Daoy (cell line): ENCODE measurements around the gene KIF5C. TPM values are rescaled to one million over a fixed set of nuclear protein-coding genes. Genes with fewer than 3 reads are reported as not detected.
"Not testable (repeated sequence)": the region's sequence is repeated elsewhere in the genome, so short reads cannot be mapped to it uniquely, and the experiment has no call there.

Source experiments
- DNase-seq: peaks from one replicate; pipeline ENCODE4 v3.0.0-alpha.2; 2015; ENCODE audit warnings: low read depth
- total RNA-seq: library from RNA; depleted of rRNA; stranded (reverse); fragments of >200 nt; shearing (Covaris generic); gene quantifications from 2 replicates; pipeline ENCODE4 v1.2.3, GENCODE V29; 2014; rRNA removed

Gene KIF5C
- 3.2 and 5.1 TPM in 2 replicates for total RNA-seq

- DNase-seq = peak; percentile 95
Observed at GRCh38 chr2:148874868-148875341, at the start of gene KIF5C. Gene KIF5C (plus strand): TSS chr2:148875227. CDS start chr2:148875618, 391 bp downstream.

DNA sequence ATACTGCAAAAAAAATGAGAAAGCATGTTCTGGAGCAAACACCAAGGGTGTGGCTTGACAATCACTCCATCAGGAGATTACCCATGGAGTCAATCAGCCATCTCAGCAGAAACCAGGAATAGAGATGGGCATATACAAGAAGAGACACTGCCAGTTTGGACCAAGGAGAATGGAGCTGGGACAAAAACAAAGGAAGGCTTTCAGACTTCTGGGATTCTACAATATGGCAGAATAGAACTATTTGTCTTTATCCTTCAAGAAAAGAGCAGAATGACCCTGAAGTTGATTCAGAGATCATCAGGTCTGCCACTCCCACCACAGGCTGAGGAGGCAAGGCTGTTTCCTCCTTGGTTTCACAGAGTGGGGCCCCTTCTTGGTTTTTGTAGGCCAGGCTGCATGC is 48.2 kb upstream of the KIF5C start:
- no peak for DNase-seq

- DNase-seq = no peak
Observed at GRCh38 chr2:148828941-148829340, 46.1 kb upstream of the KIF5C start.

GRCh38 chr2:148829618-148830017 is 45.4 kb upstream of the KIF5C start:
- no peak for DNase-seq

DNA sequence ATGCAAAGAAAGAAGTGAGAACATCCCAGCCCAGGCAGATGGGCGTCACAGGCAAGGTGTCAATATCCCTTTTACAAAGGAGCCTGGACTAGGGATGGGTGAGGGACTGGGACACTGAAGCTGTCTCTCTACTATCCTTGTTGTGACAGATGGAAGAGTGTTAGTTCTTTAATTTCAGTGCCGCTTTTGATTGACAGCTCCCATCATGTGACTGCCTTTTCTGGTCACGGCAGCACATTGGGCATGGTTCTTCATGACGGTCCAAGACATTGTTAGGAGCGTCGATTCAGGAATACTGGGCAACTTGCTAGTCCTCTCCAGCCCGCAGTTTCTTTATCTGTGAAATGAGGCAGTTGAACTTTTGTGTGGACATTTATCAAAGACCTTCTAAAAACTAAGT is 42.4 kb upstream of the KIF5C start:
- DNase-seq = no peak

GRCh38 chr2:148842050-148842449 is 33.0 kb upstream of the KIF5C start:
- no peak for DNase-seq

DNA sequence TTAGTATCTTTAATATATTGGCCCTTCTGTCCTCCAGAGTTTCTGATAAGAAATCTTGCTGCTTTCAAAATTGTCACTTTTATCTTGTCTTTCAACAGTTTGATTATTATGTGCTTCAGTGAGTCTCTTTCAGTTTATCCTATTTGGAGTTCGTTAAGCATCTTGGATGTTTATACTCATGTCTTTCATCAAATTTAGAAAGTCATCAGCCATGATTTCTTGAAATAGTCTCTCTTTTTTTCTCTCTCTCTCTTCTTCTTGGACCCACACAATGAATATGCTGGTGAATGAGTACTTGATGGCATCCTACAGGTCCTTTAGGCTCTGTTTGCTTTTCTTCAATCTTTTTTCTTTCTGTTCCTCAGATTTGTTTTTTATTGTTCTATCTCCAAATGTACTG is 26.9 kb upstream of the KIF5C start:
- DNase-seq = no peak

DNA sequence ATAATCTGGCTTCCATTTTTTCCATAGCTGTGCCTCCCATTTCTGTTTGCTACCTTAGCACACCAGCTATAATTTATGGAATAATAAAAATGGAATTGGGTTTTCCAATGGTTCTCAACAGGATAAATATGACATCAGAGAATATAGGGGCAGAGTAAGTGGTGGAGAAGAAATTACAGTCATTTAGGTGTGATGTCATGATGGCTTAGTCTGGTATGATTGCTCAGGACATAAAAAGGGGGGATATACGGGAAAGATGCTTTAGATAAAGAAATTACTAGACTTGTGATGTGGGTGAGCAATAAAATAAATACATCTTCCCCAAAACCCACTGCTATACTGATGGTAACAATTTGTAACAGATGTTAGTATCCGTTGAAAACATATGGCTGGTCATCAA is 21.6 kb upstream of the KIF5C start:
- DNase-seq = no peak

GRCh38 chr2:148860037-148860436 is 15.0 kb upstream of the KIF5C start:
- DNase-seq = no peak

DNA sequence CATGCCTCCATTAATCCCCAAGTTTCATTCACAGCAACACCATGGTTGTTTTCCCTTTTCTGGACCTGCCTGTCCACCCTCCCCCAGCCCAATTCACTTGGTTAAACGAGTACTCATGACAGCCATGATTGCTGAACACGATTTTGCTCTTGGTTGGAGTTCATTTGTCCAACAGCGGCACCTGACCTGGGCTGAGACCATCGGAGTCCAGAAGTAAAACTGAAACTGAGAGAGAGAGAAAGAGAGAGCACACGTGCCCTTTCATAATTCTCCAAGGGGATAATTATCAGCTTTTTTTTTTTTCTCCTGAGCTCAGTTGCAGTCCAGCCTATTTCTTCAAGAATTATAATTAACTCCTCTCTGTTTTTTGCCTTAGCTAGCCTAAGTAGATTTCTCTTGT is 13.7 kb upstream of the KIF5C start:
- DNase-seq = no peak

GRCh38 chr2:148862478-148862877 is 12.5 kb upstream of the KIF5C start:
- DNase-seq = not testable (repeated sequence)

GRCh38 chr2:148865512-148865911 is 9.5 kb upstream of the KIF5C start:
- no peak for DNase-seq

DNA sequence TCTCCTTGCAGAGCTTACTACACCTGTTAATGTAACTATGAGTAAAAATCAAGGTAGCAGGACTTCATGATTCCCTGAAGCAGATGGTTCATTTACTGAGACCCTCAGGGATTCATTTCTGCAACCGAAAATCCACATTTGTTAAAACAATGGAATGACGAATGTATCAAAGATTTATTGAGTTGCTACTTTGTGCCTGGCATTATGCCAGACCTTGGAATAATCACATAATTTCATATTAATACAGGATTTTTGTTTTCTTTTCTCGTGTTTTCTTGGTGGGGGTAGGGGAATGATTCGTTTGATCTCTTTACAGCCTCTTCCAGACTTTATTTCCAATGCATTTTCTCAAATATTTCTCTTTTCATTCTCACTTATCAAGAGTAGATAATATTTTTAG is 8.9 kb upstream of the KIF5C start:
- DNase-seq = no peak

GRCh38 chr2:148867079-148867769 is 7.8 kb upstream of the KIF5C start:
- no peak for DNase-seq

DNA sequence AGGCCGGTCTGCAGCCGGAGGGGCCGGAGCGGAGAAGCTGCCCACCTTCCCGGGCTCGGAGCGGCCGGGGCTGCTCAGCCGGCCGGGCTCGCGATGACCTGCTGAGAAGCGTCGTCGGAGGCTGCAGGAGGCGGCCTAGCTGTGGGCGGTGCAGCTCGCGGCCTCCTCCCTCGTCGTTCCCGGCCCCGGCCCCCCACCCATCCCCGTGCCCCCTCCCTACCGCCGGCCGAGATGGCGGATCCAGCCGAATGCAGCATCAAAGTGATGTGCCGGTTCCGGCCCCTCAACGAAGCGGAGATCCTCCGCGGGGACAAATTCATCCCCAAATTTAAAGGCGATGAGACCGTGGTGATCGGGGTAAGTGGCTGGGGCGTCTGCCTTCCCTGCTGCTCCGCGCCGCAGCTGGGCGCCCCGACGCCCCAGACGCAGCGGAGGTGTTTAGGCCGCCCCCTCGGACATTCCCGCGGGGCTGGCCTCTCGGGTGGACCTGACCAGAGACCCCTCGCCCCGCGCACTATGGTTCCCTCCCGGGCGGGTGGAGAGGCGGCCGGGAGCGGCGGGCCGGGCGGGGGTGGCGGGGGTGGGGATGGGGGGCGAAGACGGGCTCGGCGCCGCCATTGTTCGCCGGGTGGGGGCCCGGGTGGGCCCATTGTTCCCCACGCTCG is 492 bp downstream of the KIF5C start:
- peak; percentile 27 for DNase-seq

GRCh38 chr2:148876202-148876594 is 1.2 kb downstream of the KIF5C start:
- no peak for DNase-seq

DNA sequence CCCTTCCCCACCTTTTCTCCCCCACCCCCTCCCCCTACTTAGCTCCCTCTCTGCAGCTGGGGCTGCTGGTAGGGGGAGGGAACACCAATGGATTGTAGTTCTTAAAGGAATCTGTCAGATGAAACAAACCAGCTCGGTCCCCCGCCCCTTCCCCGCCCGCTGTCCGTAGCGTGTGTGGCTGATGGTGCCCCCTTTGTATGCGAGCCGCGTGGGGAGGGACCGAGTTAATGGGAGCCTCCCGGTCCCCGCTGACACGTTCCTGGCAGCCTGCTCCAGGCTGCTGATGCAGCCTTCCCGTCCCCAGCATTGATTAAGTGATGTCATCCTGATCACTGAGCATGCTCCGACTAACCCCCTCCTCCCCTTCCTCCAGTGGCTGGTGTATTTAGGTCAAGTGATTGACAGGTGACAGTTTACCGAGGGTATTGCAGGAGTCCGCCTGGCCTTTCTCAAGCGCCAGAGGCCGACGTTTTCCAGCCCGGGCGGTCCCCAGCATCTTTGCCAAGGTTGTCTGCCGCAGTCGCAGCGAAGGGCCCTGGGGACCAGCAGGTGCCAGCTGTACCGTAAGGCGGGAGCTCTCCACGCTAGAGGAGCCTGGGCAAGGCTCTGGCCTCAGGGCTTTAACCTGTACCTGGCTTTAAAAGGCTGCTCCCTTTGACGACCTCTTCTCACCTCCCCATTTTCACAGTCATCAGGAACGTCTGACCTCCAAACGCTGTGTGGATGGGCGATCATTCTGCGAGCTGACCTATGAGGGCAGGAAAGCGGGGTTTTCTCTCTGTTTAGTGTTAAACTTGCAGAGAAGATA is 1.8 kb downstream of the KIF5C start:
- DNase-seq = no peak

DNA sequence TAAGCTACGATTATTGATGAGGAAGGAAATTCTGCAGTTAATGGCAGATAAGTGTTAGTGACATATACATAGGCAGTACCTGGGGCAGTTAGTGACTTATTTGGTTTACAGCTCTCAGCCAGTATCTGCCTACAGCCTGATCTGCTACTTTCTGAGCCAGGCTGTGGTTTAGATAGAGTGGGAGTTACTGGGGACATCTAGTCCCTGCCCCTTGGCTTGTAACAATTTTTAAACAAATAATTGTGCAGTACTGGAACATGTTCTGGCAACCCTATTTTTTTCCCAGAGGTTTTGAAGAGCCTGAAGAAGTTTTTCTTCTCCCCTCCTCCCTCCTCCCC is 2.3 kb downstream of the KIF5C start:
- DNase-seq = no peak

GRCh38 chr2:148880636-148881035 is 5.6 kb downstream of the KIF5C start:
- DNase-seq = no peak

DNA sequence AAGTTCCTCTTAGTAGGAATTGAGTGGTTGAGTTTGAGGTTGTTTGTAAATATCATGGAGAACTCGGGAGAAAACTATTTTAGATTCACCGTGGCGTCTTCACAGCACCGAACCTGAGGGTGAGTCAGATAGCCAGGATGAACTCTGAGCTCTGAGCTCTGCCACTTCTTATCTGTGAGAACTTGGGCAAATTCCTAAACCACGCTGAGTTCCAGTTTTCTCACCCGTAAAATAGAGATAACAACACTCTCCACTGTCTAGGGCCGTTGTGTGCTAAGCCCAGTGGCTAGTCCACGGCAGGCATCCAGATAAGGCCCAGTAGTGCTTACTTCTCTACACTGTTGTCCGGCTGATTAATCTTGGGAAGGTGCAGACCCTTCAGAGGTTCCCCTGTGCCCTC is 7.0 kb downstream of the KIF5C start:
- no peak for DNase-seq

GRCh38 chr2:148885209-148885608 is 10.2 kb downstream of the KIF5C start:
- no peak for DNase-seq

GRCh38 chr2:148885988-148886387 is 11.0 kb downstream of the KIF5C start:
- DNase-seq = no peak
